Keratinocyte (primary cell): ENCODE data around the gene MUC3A. TPM values are rescaled to one million over a fixed set of nuclear protein-coding genes. Genes with fewer than 3 reads are reported as not detected.

Source experiments
- DNase-seq: peaks from one replicate; pipeline ENCODE4 v3.0.0-alpha.2; 2011; ENCODE audit warnings: low read depth, missing footprints, low spot score
- FAIRE-seq: peaks from 2 replicates; lab custom pipeline; 2011; peaks lifted over from hg19 to GRCh38; lab: Jason Lieb, UNC
- H2AFZ ChIP-seq: 2 replicates; pipeline ENCODE4 v1.6.0; 2012; ENCODE audit warnings: low read length, control low read depth, inconsistent platforms; ENCODE audit not compliant: control insufficient read depth
- H3K27ac ChIP-seq: 2 replicates; pipeline ENCODE4 v1.5.1; 2011; ENCODE audit warnings: low read length; ENCODE audit not compliant: control insufficient read depth, insufficient read depth
- H3K27me3 ChIP-seq: 3 replicates; pipeline ENCODE4 v1.6.0; 2011; ENCODE audit warnings: low read length; ENCODE audit not compliant: control insufficient read depth, insufficient read depth; ENCODE audit errors: extremely low read depth
- H3K36me3 ChIP-seq, 2 experiments: 2 replicates in 1 of 2; 3 replicates in 1 of 2; pipeline ENCODE4 v1.5.1; 2011; ENCODE audit warnings: low read length in 2 of 2, mild to moderate bottlenecking in 1 of 2; ENCODE audit not compliant: control insufficient read depth in 2 of 2, insufficient read depth in 2 of 2; ENCODE audit errors: extremely low read depth in 1 of 2
- H3K4me1 ChIP-seq: 3 replicates; pipeline ENCODE4 v1.5.1; 2011; ENCODE audit warnings: low read length; ENCODE audit not compliant: control insufficient read depth, insufficient read depth; ENCODE audit errors: extremely low read depth
- H3K4me2 ChIP-seq: 3 replicates; pipeline ENCODE4 v1.6.0; 2011; ENCODE audit warnings: low read depth, low read length; ENCODE audit not compliant: control insufficient read depth, insufficient read depth; ENCODE audit errors: extremely low read depth
- H3K4me3 ChIP-seq, 3 experiments: fragments of 200-600 bp in 1 of 3; sonication (generic) in 1 of 3; 2 replicates in 2 of 3; 3 replicates in 1 of 3; pipeline ENCODE4 v1.5.1; 2011 to 2016; ENCODE audit warnings: low read length in 3 of 3, mild to moderate bottlenecking in 3 of 3, control low read depth in 2 of 3, inconsistent platforms in 1 of 3, low read depth in 1 of 3, mixed read lengths in 1 of 3, mixed run types in 1 of 3, moderate library complexity in 1 of 3; ENCODE audit not compliant: control insufficient read depth in 2 of 3, insufficient read depth in 2 of 3; ENCODE audit errors: extremely low read depth in 1 of 3
- H3K79me2 ChIP-seq: 2 replicates; pipeline ENCODE4 v1.6.0; 2012; ENCODE audit warnings: low read length; ENCODE audit not compliant: control insufficient read depth, insufficient read depth
- H3K9ac ChIP-seq: 3 replicates; pipeline ENCODE4 v1.6.0; 2011; ENCODE audit warnings: low read length; ENCODE audit not compliant: control insufficient read depth, insufficient read depth; ENCODE audit errors: extremely low read depth
- H3K9me1 ChIP-seq: 3 replicates; pipeline ENCODE4 v1.6.0; 2011; ENCODE audit warnings: low read length; ENCODE audit not compliant: control insufficient read depth, insufficient read depth; ENCODE audit errors: extremely low read depth
- H3K9me3 ChIP-seq: 2 replicates; pipeline ENCODE4 v1.5.1; 2012; ENCODE audit warnings: low read depth, low read length; ENCODE audit not compliant: control insufficient read depth
- H4K20me1 ChIP-seq: 3 replicates; pipeline ENCODE4 v1.6.0; 2011; ENCODE audit warnings: low read length; ENCODE audit not compliant: control insufficient read depth, insufficient read depth; ENCODE audit errors: extremely low read depth
- EZH2 ChIP-seq: IDR thresholded peaks from one replicate; pipeline ENCODE4 v1.6.1; 2012; ENCODE audit warnings: inconsistent platforms, mild to moderate bottlenecking, low read length, moderate library complexity
- dilution Hi-C: fragments of 300-500 bp; cut with MboI; formaldehyde crosslinking; loops from one replicate; pipeline ENCODE4 v1.7.0; 2020; ENCODE audit warnings: low sequenced_read_pairs; ENCODE audit not compliant: extremely low pct_ligation_motif_present
- polyA plus RNA-seq, 5 experiments: library from polyadenylated mRNA; depleted of rRNA in 3 of 5; stranded (reverse) in 3 of 5; stranded (forward) in 1 of 5; unstranded in 1 of 5; fragments of >200 nt; gene quantifications; 1 replicate in 1 of 5; 2 replicates in 3 of 5; 3 replicates in 1 of 5; pipeline versions ENCODE4 v1.2.1 to v1.2.3, GENCODE V29; 2011 to 2012; ENCODE audit warnings: missing spikeins in 2 of 5, low read depth in 1 of 5, low replicate concordance in 1 of 5
- small RNA-seq, 3 experiments: library from RNA; depleted of rRNA; stranded (forward); fragments of <200 nt; gene quantifications; one replicate each; pipeline ENCODE3, GENCODE V24; 2012; ENCODE audit warnings: low read depth in 3 of 3, low replicate concordance in 1 of 3; ENCODE audit not compliant: insufficient read length in 3 of 3
- TF ChIP-seq, protein P1 (sequence below), 3 experiments: IDR thresholded peaks in 1 of 3; conservative IDR thresholded peaks in 1 of 3; optimal IDR thresholded peaks in 1 of 3; 2 replicates in 2 of 3; 3 replicates in 1 of 3; pipeline versions ENCODE3 to v1.5.1; 2011; ENCODE audit warnings: low read length in 3 of 3, mild to moderate bottlenecking in 3 of 3, moderate library complexity in 2 of 3, control low read depth in 1 of 3, inconsistent platforms in 1 of 3; ENCODE audit not compliant: insufficient read depth in 2 of 3; ENCODE audit errors: extremely low read depth in 1 of 3

The MUC3A gene
- polyA plus RNA-seq, 1 donor (not counting 4 experiments of a cell fraction or from before 2014, with no cell fraction given): 0.10 TPM

DNA sequence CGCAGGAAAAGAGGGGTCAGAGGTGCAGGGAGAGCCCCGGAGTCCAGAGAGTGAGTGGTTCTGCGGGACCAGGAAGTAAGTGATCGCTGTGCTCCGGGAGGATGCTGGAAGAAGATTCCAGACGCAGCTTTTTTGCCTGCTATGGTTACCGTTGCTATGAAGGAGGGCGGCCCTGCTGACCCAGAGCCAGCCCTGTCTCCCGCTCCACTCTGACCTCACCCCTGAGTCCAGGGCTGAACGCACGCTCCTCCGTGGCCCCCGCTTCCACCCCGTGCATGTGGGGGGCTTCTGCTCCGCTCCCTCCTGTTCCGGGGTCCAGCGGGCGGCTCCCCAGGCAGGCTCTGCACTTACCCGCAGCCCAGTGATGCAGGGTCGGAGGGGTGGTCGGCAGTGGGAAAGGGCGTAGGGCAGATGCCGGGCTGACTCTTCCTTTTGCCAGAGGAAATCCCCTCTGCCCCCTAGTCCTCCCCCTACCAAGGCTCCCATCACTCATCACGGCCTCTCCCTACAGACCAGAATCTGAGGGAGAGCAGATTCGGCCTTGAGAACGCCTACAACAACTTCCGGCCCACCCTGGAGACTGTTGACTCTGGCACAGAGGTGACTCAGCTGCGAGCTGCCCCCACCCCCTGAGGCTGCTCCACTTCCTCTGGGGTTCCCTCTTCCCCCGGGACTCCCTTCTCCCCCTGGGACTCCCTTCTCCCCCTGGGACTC, 67.9 kb downstream of the MUC3A start:
- H3K4me3 ChIP-seq: peak overlapping the region; percentile 40 to 66 (median 57)
- no peaks in the 10 kb centered on the region for H4K20me1 ChIP-seq
- H3K79me2 ChIP-seq: no peaks in the 10 kb centered on the region
- FAIRE-seq (peak; percentile 85), DNase-seq (peak; percentile 59)
- TF ChIP-seq, protein P1, sequence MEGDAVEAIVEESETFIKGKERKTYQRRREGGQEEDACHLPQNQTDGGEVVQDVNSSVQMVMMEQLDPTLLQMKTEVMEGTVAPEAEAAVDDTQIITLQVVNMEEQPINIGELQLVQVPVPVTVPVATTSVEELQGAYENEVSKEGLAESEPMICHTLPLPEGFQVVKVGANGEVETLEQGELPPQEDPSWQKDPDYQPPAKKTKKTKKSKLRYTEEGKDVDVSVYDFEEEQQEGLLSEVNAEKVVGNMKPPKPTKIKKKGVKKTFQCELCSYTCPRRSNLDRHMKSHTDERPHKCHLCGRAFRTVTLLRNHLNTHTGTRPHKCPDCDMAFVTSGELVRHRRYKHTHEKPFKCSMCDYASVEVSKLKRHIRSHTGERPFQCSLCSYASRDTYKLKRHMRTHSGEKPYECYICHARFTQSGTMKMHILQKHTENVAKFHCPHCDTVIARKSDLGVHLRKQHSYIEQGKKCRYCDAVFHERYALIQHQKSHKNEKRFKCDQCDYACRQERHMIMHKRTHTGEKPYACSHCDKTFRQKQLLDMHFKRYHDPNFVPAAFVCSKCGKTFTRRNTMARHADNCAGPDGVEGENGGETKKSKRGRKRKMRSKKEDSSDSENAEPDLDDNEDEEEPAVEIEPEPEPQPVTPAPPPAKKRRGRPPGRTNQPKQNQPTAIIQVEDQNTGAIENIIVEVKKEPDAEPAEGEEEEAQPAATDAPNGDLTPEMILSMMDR (optimal IDR thresholded peaks at IDR 0.05 in 1 of 3, IDR thresholded peaks at IDR 0.05 in 1 of 3, conservative IDR thresholded peaks at IDR 0.05 in 1 of 3; ENCODE audit: extremely low read depth in 1 of 3, insufficient read depth in 2 of 3, low read length in 3 of 3): no peak
- TF ChIP-seq EZH2: no peak
- H3K4me2 ChIP-seq: peak overlapping the region; percentile 69
- dilution Hi-C loops: no loop called here
- H2AFZ ChIP-seq: peak overlapping the region; percentile 88
- H3K36me3 ChIP-seq: no peaks in the 10 kb centered on the region
- peaks cover 17% of the 10 kb centered on the region for H3K4me1 ChIP-seq
- H3K27ac ChIP-seq: peak overlapping the region; percentile 68
- H3K9ac ChIP-seq: peak overlapping the region; percentile 75
- no peaks in the 10 kb centered on the region for H3K9me1 ChIP-seq
- no peaks in the 10 kb centered on the region for H3K27me3 ChIP-seq
- no peaks in the 10 kb centered on the region for H3K9me3 ChIP-seq

Small RNA genes within 50 kb of the gene (small RNA-seq; reads per million reads assigned to genes)
- gene RN7SL549P (0 reads per million in 3 experiments), gene RPS29P15 (0 reads per million in 3 experiments)

Other genes starting within 250 kb of the MUC3A start
- gene POP7, start 243.4 kb upstream of the MUC3A start, polyA plus RNA-seq: 37.8 to 50.3 TPM (median 44.6 TPM) in 3 replicates
- 0.35 to 0.86 TPM (median 0.41 TPM) in 3 replicates for gene EPO, start 229.1 kb upstream of the MUC3A start, polyA plus RNA-seq
- 0.09 to 0.36 TPM (median 0.14 TPM) in 3 replicates for gene ZAN, start 215.9 kb upstream of the MUC3A start, polyA plus RNA-seq
- 61.4 to 74.5 TPM (median 71.4 TPM) in 3 replicates for gene EPHB4, start 122.0 kb upstream of the MUC3A start, polyA plus RNA-seq
- gene SLC12A9, start 96.8 kb upstream of the MUC3A start, polyA plus RNA-seq: 14.5 to 24.9 TPM (median 19.8 TPM) in 3 replicates
- 83.8 to 106 TPM (median 93.7 TPM) in 3 replicates for gene TRIP6, start 82.1 kb upstream of the MUC3A start, polyA plus RNA-seq
- 23.1 to 54.5 TPM (median 42.2 TPM) in 3 replicates for gene SRRT, start 74.4 kb upstream of the MUC3A start, polyA plus RNA-seq
- gene UFSP1, start 59.8 kb upstream of the MUC3A start, polyA plus RNA-seq: 1.0 to 1.4 TPM (median 1.2 TPM) in 3 replicates
- gene ACHE, start 53.6 kb upstream of the MUC3A start, polyA plus RNA-seq: 0.07 to 0.30 TPM (median 0.20 TPM) in 3 replicates
- 0.24 to 0.33 TPM in 2 of 3 replicates, not detected in the other for gene MUC12, start 20.0 kb downstream of the MUC3A start, polyA plus RNA-seq
- gene MUC17, start 70.5 kb downstream of the MUC3A start, polyA plus RNA-seq: not detected in 3 replicates
- gene TRIM56, start 135.9 kb downstream of the MUC3A start, polyA plus RNA-seq: 3.0 to 3.9 TPM (median 3.6 TPM) in 3 replicates
- gene SERPINE1, start 177.6 kb downstream of the MUC3A start, polyA plus RNA-seq: 522 to 820 TPM (median 808 TPM) in 3 replicates
- gene AP1S1, start 204.9 kb downstream of the MUC3A start, polyA plus RNA-seq: 279 to 310 TPM (median 289 TPM) in 3 replicates
- 0.04 to 0.06 TPM in 2 of 3 replicates, not detected in the other for gene VGF, start 216.0 kb downstream of the MUC3A start, polyA plus RNA-seq
- gene NAT16, start 230.8 kb downstream of the MUC3A start, polyA plus RNA-seq: not detected in 3 replicates